Heart left ventricle (tissue), 16 donors: ENCODE measurements around the gene TSPAN13. TPM values are rescaled to one million over a fixed set of nuclear protein-coding genes. Genes with fewer than 3 reads are reported as not detected.

Source experiments
- ATAC-seq, 4 donors: fragments of 200-7000 bp; cut with Tn5 transposase; one replicate each; pipeline ENCODE4 v1.9.1; 2020 to 2022; ENCODE audit warnings: moderate library complexity in 4 of 4, mild to moderate bottlenecking in 3 of 4, moderate number of reproducible peaks in 1 of 4
- DNase-seq, 5 donors: peaks; one replicate each; pipeline ENCODE4 v3.0.0-alpha.2; 2020
- H3K27ac ChIP-seq, 12 donors: fragments of 200-600 bp; sonication (generic) in 4 of 12; one replicate each; pipeline versions ENCODE4 v1.5.0 to v1.8.0; 2016 to 2022; ENCODE audit warnings: mild to moderate bottlenecking in 2 of 12
- H3K27me3 ChIP-seq, 9 donors: fragments of 200-600 bp; sonication (generic) in 2 of 9; one replicate each; pipeline versions ENCODE4 v1.5.1 to v1.8.0; 2016 to 2022; ENCODE audit warnings: mild to moderate bottlenecking in 3 of 9
- H3K36me3 ChIP-seq, 9 donors: fragments of 200-600 bp; sonication (generic) in 2 of 9; one replicate each; pipeline versions ENCODE4 v1.5.0 to v1.8.0; 2018 to 2022; ENCODE audit warnings: mild to moderate bottlenecking in 2 of 9
- H3K4me1 ChIP-seq, 12 donors: fragments of 200-600 bp; sonication (generic) in 4 of 12; one replicate each; pipeline versions ENCODE4 v1.5.0 to v1.8.0; 2016 to 2022; ENCODE audit warnings: mild to moderate bottlenecking in 3 of 12
- H3K4me3 ChIP-seq, 12 donors: fragments of 200-600 bp; sonication (generic) in 4 of 12; one replicate each; pipeline versions ENCODE4 v1.5.0 to v1.8.0; 2017 to 2022; ENCODE audit warnings: mild to moderate bottlenecking in 9 of 12, moderate library complexity in 4 of 12
- H3K9me3 ChIP-seq, 12 donors: fragments of 200-600 bp; sonication (generic) in 4 of 12; one replicate each; pipeline versions ENCODE4 v1.5.0 to v1.8.0; 2016 to 2022; ENCODE audit warnings: mild to moderate bottlenecking in 1 of 12
- POLR2A ChIP-seq, 2 donors: fragments of 450-650 bp; IDR thresholded peaks; one replicate each; pipeline ENCODE4 v1.6.1; 2017; ENCODE audit warnings: antibody characterized with exemption in 2 of 2, mild to moderate bottlenecking in 2 of 2, moderate library complexity in 2 of 2
- WGBS, 4 donors: extraction: QIAGEN DNeasy Blood & Tissue Kit in 2 of 4; methylation state at CpG; one replicate each; pipeline versions ENCODE4 v1.1.5 to v1.1.7; 2013 to 2018; 5-methylcytosine and 5-hydroxymethylcytosine counted together
- intact Hi-C, 10 donors: fragments of 100-400 bp; cut with DNase I; formaldehyde crosslinking; loops; one replicate each; pipeline versions ENCODE4 v1.11.1 to v1.14.2; 2022
- polyA plus RNA-seq, 2 donors: library from polyadenylated mRNA; stranded (reverse); fragments of 200-250 nt; gene quantifications; one replicate each; pipeline ENCODE4 v1.2.3, GENCODE V29; 2013
- total RNA-seq, 9 donors: library from RNA; depleted of rRNA in 2 of 9; stranded (reverse); fragments of >200 nt in 2 of 9; fragmentation: NEBNext Ultra II Directional in 3 of 9; extraction: Animal tissue kit (Norgen Biotek cat#: 25700) in 3 of 9; gene quantifications; one replicate each; pipeline versions ENCODE4 v1.1.0 to v1.2.4, GENCODE V29; 2016 to 2023
- TF ChIP-seq, protein P1 (sequence below), 12 donors: fragments of 200-600 bp; sonication (generic) in 4 of 12; IDR thresholded peaks; one replicate each; pipeline versions ENCODE4 v1.5.0 to v1.8.0; 2018 to 2022; ENCODE audit warnings: antibody characterized with exemption in 12 of 12, mild to moderate bottlenecking in 5 of 12
- donor health status: ischemic (EF 13 %, LVEDD 7.1; RV severe dilation, severe dysfunction).
- donor health status: healthy with polysubstance abuse.
- donor health status: DM: no; HTN: yes; CAD: no.
- donor health status: DM: no; HTN: no; CAD: no.
- donor health status: ischemic (EF 25% LVEDD 6.9; RV normal size, moderate dysfunction).
- donor health status: ischemic (EF 25% LVEDD 5.7; RV mildly dilated, moderate dysfunction).
- donor health status: healthy.
- donor health status: DM: yes; HTN: yes; CAD: no.
- donor health status: ischemic (EF 35%, LVEDD 5.7; RV mildly dilated, moderate dysfunction).
- donor health status: nonischemic (EF 11% LVEDD 7.7; RV severe dilation, severe dysfunction).
- donor health status: DM: yes; HTN: yes; CAD: no.
- donor health status: PGD.
- donor health status: ischemic (EF 29% LVEDD 5.4; RV normal size, mild dysfunction).
- donor health status: nonischemic (EF 23%, LVEDD 6.1; RV moderate dilation, normal function).

Gene TSPAN13
- total and polyA plus RNA-seq, 11 donors = 7.4 to 39.5 (median 14.8) TPM

DNA sequence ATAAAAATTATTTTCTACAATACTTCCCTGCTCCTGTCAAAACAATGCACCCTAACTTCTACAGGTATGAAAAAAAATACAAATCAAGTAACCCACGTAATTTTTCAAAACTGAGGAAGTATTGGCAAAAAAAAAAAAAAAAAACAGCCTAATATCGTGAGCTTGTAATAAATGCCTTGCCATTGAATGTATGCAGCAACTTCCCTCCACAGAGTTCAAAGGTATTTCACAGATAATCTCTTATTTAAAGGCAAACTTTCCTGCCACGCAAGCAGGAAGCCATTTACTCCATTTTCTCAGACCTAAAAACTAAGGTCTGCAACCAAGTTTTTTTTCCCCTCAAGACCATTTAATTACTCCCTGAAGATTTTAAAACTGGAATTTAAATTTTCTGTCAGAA, 51.9 kb downstream of the TSPAN13 start:
- DNase-seq = no peak
- WGBS, 4 donors = 69 to 89% (median 83%) methylated on average over 3 of the region's 3 CpGs
- Histone ChIP-seq H3K27ac (no peak overlapping the region), H3K9me3 (no peaks in the 10 kb centered on the region), H3K4me3 (no peak overlapping the region), H3K4me1 (no peaks in the 10 kb centered on the region), H3K27me3 (no peaks in the 10 kb centered on the region), H3K36me3 (no peaks in the 10 kb centered on the region)
- no peak for ATAC-seq
- TF ChIP-seq POLR2A (IDR thresholded peaks at IDR 0.05) = no peak
- TF ChIP-seq, protein P1, sequence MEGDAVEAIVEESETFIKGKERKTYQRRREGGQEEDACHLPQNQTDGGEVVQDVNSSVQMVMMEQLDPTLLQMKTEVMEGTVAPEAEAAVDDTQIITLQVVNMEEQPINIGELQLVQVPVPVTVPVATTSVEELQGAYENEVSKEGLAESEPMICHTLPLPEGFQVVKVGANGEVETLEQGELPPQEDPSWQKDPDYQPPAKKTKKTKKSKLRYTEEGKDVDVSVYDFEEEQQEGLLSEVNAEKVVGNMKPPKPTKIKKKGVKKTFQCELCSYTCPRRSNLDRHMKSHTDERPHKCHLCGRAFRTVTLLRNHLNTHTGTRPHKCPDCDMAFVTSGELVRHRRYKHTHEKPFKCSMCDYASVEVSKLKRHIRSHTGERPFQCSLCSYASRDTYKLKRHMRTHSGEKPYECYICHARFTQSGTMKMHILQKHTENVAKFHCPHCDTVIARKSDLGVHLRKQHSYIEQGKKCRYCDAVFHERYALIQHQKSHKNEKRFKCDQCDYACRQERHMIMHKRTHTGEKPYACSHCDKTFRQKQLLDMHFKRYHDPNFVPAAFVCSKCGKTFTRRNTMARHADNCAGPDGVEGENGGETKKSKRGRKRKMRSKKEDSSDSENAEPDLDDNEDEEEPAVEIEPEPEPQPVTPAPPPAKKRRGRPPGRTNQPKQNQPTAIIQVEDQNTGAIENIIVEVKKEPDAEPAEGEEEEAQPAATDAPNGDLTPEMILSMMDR (IDR thresholded peaks at IDR 0.05) = no peak
- intact Hi-C loops = loop anchor here in 2 of 10 donors (5.0 to 10.0 kb wide), 2 partner anchors 109 to 112 kb away; no protein-coding TSS in a partner anchor

DNA sequence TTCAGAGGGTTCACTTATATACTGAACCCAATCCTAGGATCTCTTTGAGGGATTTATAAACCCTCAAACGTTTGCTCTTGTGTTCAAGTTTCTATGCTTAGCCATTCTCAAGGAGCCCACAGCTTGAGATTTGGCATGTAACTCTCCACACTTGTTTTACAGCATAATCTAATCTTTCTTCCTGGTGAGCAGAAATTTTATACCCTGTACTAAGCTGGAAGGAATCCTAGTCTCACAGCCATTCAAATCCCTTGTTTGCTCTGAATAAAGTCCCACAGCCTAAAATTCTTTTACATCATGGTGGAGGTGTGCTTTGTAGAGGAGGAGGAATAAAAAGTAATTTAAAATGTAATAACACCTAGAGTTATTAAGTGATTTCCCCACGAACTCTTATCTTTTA, 56.6 kb downstream of the TSPAN13 start:
- no peak for DNase-seq
- 27 to 44% (median 37%) methylated on average over 2 of the region's 2 CpGs for WGBS, 4 donors
- TF ChIP-seq POLR2A (IDR thresholded peaks at IDR 0.05) = no peak
- TF ChIP-seq, protein P1 (IDR thresholded peaks at IDR 0.05) = no peak
- no peaks in the 10 kb centered on the region for H3K36me3 ChIP-seq
- H3K27me3 ChIP-seq = no peaks in the 10 kb centered on the region
- H3K9me3 ChIP-seq = no peaks in the 10 kb centered on the region
- peaks cover 0 to 11% (median 0%) of the 10 kb centered on the region in 12 donors for H3K4me1 ChIP-seq
- intact Hi-C loops = no loop called here
- no peak for ATAC-seq
- no peak overlapping the region for H3K4me3 ChIP-seq
- no peak overlapping the region for H3K27ac ChIP-seq

DNA sequence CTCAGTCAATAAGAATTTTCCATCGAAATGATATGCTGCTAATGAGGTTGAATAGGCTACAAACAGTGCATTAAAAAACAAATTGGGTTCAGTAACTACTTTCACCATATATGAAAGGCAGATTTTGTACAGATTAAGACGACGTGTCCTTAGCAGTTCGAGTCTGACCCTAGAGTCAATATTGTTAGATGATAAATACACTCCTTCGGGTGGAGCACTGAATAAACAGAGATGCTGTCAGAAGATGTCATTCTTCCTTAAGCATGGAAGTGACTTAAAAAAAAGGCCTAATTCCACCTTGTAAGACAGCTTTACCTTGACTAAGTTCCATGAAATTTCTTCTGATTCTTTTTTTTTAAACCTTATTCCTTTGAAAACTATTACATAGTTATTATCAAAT, 57.0 kb downstream of the TSPAN13 start:
- Histone ChIP-seq H3K27me3 (no peaks in the 10 kb centered on the region), H3K9me3 (no peaks in the 10 kb centered on the region), H3K4me1 (peaks cover 0 to 11% (median 0%) of the 10 kb centered on the region in 12 donors), H3K27ac (no peak overlapping the region), H3K36me3 (no peaks in the 10 kb centered on the region), H3K4me3 (no peak overlapping the region)
- DNase-seq = no peak
- ATAC-seq = no peak
- intact Hi-C loops = no loop called here
- TF ChIP-seq, protein P1 (IDR thresholded peaks at IDR 0.05) = no peak
- no peak for TF ChIP-seq POLR2A (IDR thresholded peaks at IDR 0.05)
- WGBS, 4 donors = 75 to 86% (median 81%) methylated on average over 5 of the region's 5 CpGs

DNA sequence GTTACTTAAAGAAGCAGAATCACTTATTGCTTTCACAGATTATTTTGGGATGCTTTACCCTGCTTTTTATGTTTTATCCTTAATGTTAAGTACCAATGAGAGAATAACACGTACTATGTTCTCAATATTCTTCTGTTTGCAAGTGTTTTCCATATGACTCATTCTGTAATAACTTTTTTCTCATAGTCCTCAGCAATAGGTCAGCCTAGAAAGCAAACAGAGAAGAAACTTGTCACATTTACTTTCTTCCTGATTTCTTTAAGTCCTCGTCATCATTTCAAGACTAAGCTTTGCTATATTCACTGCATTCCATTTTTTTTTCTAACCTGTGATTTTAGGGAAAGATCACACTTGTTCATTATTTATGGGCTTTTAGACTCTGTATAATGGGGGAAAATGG, 58.0 kb downstream of the TSPAN13 start:
- ATAC-seq = no peak
- 84 to 90% (median 87%) methylated on average over 2 of the region's 2 CpGs for WGBS, 4 donors

More for the DNA sequence above, 58.0 kb downstream of the TSPAN13 start:
- Histone ChIP-seq H3K36me3 (no peaks in the 10 kb centered on the region), H3K27ac (no peak overlapping the region), H3K4me1 (peaks cover 0 to 19% (median 0%) of the 10 kb centered on the region in 12 donors), H3K4me3 (no peak overlapping the region), H3K27me3 (no peaks in the 10 kb centered on the region), H3K9me3 (no peaks in the 10 kb centered on the region)
- TF ChIP-seq, protein P1 (IDR thresholded peaks at IDR 0.05) = no peak
- TF ChIP-seq POLR2A (IDR thresholded peaks at IDR 0.05) = no peak
- intact Hi-C loops = no loop called here
- no peak for DNase-seq
